K562 (cell line): ENCODE measurements around the gene CDKN3. TPM values are rescaled to one million over a fixed set of nuclear protein-coding genes. Genes with fewer than 3 reads are reported as not detected.

Experiments
- ATAC-seq: fragments of 200-7000 bp; cut with Tn5 transposase; 3 replicates; pipeline ENCODE4 v1.9.1; 2020; ENCODE audit warnings: moderate library complexity
- BruUV-seq: library from RNA; stranded (reverse); fragments of 400-500 nt; replicated peaks from 2 replicates; lab custom pipeline; 2021; lab: Mats Ljungman, UMichigan
- CTCF ChIA-PET: fragments of 300-600 bp; formaldehyde crosslinking; extraction: SDS; loops from one replicate; lab custom pipeline; 2021; ENCODE audit warnings: low intra/inter-chr PET ratio; lab: Yijun Ruan, JAX
- POLR2A ChIA-PET: fragments of 300-600, 350-650 bp; sonication (Branson Sonifier 250); formaldehyde crosslinking; extraction: SDS; loops from one replicate; lab custom pipeline; 2021; ENCODE audit warnings: antibody characterized with exemption, inconsistent platforms; lab: Yijun Ruan, JAX
- DNase-seq, 4 experiments: peaks; one replicate each; pipeline versions ENCODE4 v3.0.0 to v3.0.0-alpha.2; 2011 to 2018; ENCODE audit warnings: low spot score in 3 of 4, mixed read lengths in 3 of 4; ENCODE audit errors: extremely low read depth in 1 of 4
- FAIRE-seq: peaks from 2 replicates; lab custom pipeline; 2011; peaks lifted over from hg19 to GRCh38; lab: Jason Lieb, UNC
- H2AFZ ChIP-seq: 2 replicates; pipeline ENCODE4 v1.6.0; 2011; ENCODE audit warnings: low read depth, low read length, control low read depth, inconsistent platforms
- H3K27ac ChIP-seq: fragments of 200-600 bp; 3 replicates; pipeline ENCODE4 v1.8.0; 2011; ENCODE audit warnings: low read depth, mild to moderate bottlenecking, control low read depth, inconsistent platforms, low read length, moderate library complexity, mixed read lengths; ENCODE audit errors: extremely low read depth
- H3K27me3 ChIP-seq, 2 experiments: fragments of 300-600 bp in 1 of 2; 2 replicates in 1 of 2; 3 replicates in 1 of 2; pipeline versions ENCODE4 v1.6.0 to v1.8.0; 2011; ENCODE audit warnings: inconsistent platforms in 2 of 2, low read length in 2 of 2, mild to moderate bottlenecking in 1 of 2, mixed read lengths in 1 of 2, moderate library complexity in 1 of 2; ENCODE audit not compliant: control insufficient read depth in 2 of 2, insufficient read depth in 2 of 2
- H3K36me3 ChIP-seq: fragments of 300-600 bp; 3 replicates; pipeline ENCODE4 v1.8.0; 2011; ENCODE audit warnings: mild to moderate bottlenecking, low read length, inconsistent platforms; ENCODE audit not compliant: control insufficient read depth, insufficient read depth
- H3K4me1 ChIP-seq, 2 experiments: fragments of 200-600 bp in 1 of 2; replicated peaks in 1 of 2; 2 replicates in 1 of 2; 3 replicates in 1 of 2; pipeline versions ENCODE4 v1.5.1 to v1.8.0; 2011; ENCODE audit warnings: inconsistent platforms in 2 of 2, low read length in 2 of 2, mild to moderate bottlenecking in 1 of 2, mixed read lengths in 1 of 2, moderate library complexity in 1 of 2; ENCODE audit not compliant: control insufficient read depth in 2 of 2, insufficient read depth in 2 of 2
- H3K4me2 ChIP-seq: 2 replicates; pipeline ENCODE4 v1.6.1; 2011; ENCODE audit warnings: low read length, control low read depth, inconsistent platforms, mixed read lengths; ENCODE audit not compliant: insufficient read depth
- H3K4me3 ChIP-seq: fragments of 200-600 bp; sonication (generic), shearing (Covaris generic); 2 replicates; pipeline ENCODE4 v1.5.1; 2016; ENCODE audit warnings: control low read depth, inconsistent platforms
- H3K79me2 ChIP-seq: fragments of 200-600 bp; 3 replicates; pipeline ENCODE4 v1.8.0; 2011; ENCODE audit warnings: low read length, inconsistent platforms; ENCODE audit not compliant: control insufficient read depth, insufficient read depth
- H3K9ac ChIP-seq, 2 experiments: 2 replicates each; pipeline versions ENCODE4 v1.6.0 to v1.6.1; 2011; ENCODE audit warnings: low read depth in 2 of 2, low read length in 2 of 2, control low read depth in 1 of 2, inconsistent platforms in 1 of 2, mild to moderate bottlenecking in 1 of 2, mixed read lengths in 1 of 2; ENCODE audit not compliant: insufficient read depth in 1 of 2
- H3K9me1 ChIP-seq: one replicate; pipeline ENCODE4 v1.6.0; 2011; ENCODE audit warnings: inconsistent platforms, mild to moderate bottlenecking, low read length, moderate library complexity; ENCODE audit not compliant: control insufficient read depth, insufficient read depth
- H3K9me3 ChIP-seq: replicated peaks from 2 replicates; pipeline ENCODE4 v1.5.1; 2011; ENCODE audit warnings: low read depth, low read length, inconsistent platforms; ENCODE audit not compliant: control insufficient read depth, insufficient read depth
- H4K20me1 ChIP-seq: replicated peaks from 2 replicates; pipeline ENCODE4 v1.6.1; 2011; ENCODE audit warnings: low read length, inconsistent platforms, mixed read lengths; ENCODE audit not compliant: control insufficient read depth, insufficient read depth
- ARID1B ChIP-seq: fragments of 450-650 bp; IDR thresholded peaks from 2 replicates; pipeline ENCODE4 v1.6.1; 2016; ENCODE audit warnings: antibody characterized with exemption, mild to moderate bottlenecking, inconsistent platforms
- CBFA2T2 ChIP-seq: fragments of 450-650 bp; conservative IDR thresholded peaks from 2 replicates; pipeline ENCODE4 v1.6.1; 2017; ENCODE audit warnings: mild to moderate bottlenecking
- CBFA2T3 ChIP-seq: fragments of 450-650 bp; IDR thresholded peaks from 2 replicates; pipeline ENCODE4 v1.6.1; 2017
- CEBPG ChIP-seq, 3 experiments: fragments of 200-800 bp in 1 of 3; sonication (Bioruptor generic) in 1 of 3; sonication (generic) in 1 of 3; formaldehyde crosslinking in 1 of 3; IDR thresholded peaks in 2 of 3; conservative IDR thresholded peaks in 1 of 3; 2 replicates each; pipeline versions ENCODE4 v1.6.1 to v1.8.0; 2016 to 2022; ENCODE audit warnings: missing compliant biosample characterization in 2 of 3, missing genetic modification characterization in 2 of 3, mild to moderate bottlenecking in 1 of 3, missing genetic modification reagents in 1 of 3
- FOS ChIP-seq: IDR thresholded peaks from 3 replicates; pipeline ENCODE4 v1.6.1; 2011; ENCODE audit not compliant: insufficient read length; ENCODE audit errors: extremely low read depth
- HSF4 ChIP-seq: fragments of 250-450 bp; sonication (Bioruptor Pico); IDR thresholded peaks from 2 replicates; pipeline ENCODE4 v2.1.2; 2022; ENCODE audit warnings: mild to moderate bottlenecking, moderate library complexity, borderline replicate concordance
- KLF16 ChIP-seq: IDR thresholded peaks from 2 replicates; pipeline ENCODE4 v1.6.1; 2016; ENCODE audit warnings: antibody characterized with exemption
- SIRT6 ChIP-seq: IDR thresholded peaks from one replicate; pipeline ENCODE4 v1.6.1; 2012; ENCODE audit warnings: low read depth, mild to moderate bottlenecking, control low read depth, inconsistent platforms, low read length, moderate library complexity
- SOX6 ChIP-seq: fragments of 450-650 bp; IDR thresholded peaks from 2 replicates; pipeline ENCODE4 v1.6.1; 2014; ENCODE audit warnings: mild to moderate bottlenecking
- SRF ChIP-seq, 2 experiments: fragments of 250-450, 450-650 bp in 1 of 2; sonication (Bioruptor Pico) in 1 of 2; sonication (generic) in 1 of 2; formaldehyde crosslinking; IDR thresholded peaks; 2 replicates each; pipeline versions ENCODE4 v1.5.0 to v1.5.1; 2020 to 2022; ENCODE audit warnings: mild to moderate bottlenecking in 1 of 2, missing genetic modification reagents in 1 of 2
- TCF3 ChIP-seq: sonication (generic); formaldehyde crosslinking; IDR thresholded peaks from 2 replicates; pipeline ENCODE4 v1.4.0; 2020; ENCODE audit warnings: mild to moderate bottlenecking, missing genetic modification reagents
- TEAD4 ChIP-seq, 2 experiments: sonication (generic) in 1 of 2; formaldehyde crosslinking in 1 of 2; IDR thresholded peaks; 2 replicates each; pipeline versions ENCODE4 v1.6.1 to v1.8.0; 2012 to 2022; ENCODE audit warnings: borderline replicate concordance in 1 of 2, inconsistent platforms in 1 of 2, low read length in 1 of 2, mild to moderate bottlenecking in 1 of 2, missing genetic modification reagents in 1 of 2
- XRCC5 ChIP-seq: fragments of 200-400 bp; formaldehyde crosslinking; IDR thresholded peaks from 2 replicates; pipeline ENCODE4 v1.6.1; 2017; ENCODE audit warnings: low read depth, mild to moderate bottlenecking, low read length
- ZC3H4 ChIP-seq: sonication (generic); formaldehyde crosslinking; IDR thresholded peaks from 2 replicates; pipeline ENCODE4 v1.9.0; 2021; ENCODE audit warnings: missing genetic modification reagents, borderline replicate concordance
- ZNF175 ChIP-seq: fragments of 200-800 bp; sonication (Bioruptor generic); IDR thresholded peaks from 2 replicates; pipeline ENCODE4 v1.6.1; 2016; ENCODE audit warnings: low read depth, mild to moderate bottlenecking, missing genetic modification characterization, missing compliant biosample characterization
- ZNF408 ChIP-seq: fragments of 250-450 bp; sonication (Bioruptor Pico); IDR thresholded peaks from 2 replicates; pipeline ENCODE4 v1.4.0; 2020; ENCODE audit warnings: low read depth, mild to moderate bottlenecking, moderate library complexity
- ZNF561 ChIP-seq: fragments of 450-650 bp; formaldehyde crosslinking; conservative IDR thresholded peaks from 2 replicates; pipeline ENCODE4 v1.4.0; 2020; ENCODE audit warnings: mild to moderate bottlenecking, moderate library complexity
- ZNF589 ChIP-seq: fragments of 200-800 bp; sonication (Bioruptor generic); IDR thresholded peaks from 2 replicates; pipeline ENCODE4 v1.6.1; 2016; ENCODE audit warnings: low read depth, missing genetic modification characterization, missing compliant biosample characterization
- ZNF766 ChIP-seq: fragments of 200-800 bp; sonication (Bioruptor generic); conservative IDR thresholded peaks from 2 replicates; pipeline ENCODE4 v1.6.1; 2016; ENCODE audit warnings: missing genetic modification characterization, missing compliant biosample characterization
- in situ Hi-C: fragments of 300-500 bp; cut with MboI; formaldehyde crosslinking; loops from 4 replicates; pipeline ENCODE4 v1.15.0; 2018; ENCODE audit warnings: inconsistent platforms, mixed read lengths
- intact Hi-C: fragments of 100-400 bp; cut with micrococcal nuclease; formaldehyde crosslinking; loops from 2 replicates; pipeline ENCODE4 v1.14.2; 2022
- polyA plus RNA-seq, 8 experiments: library from polyadenylated mRNA; depleted of rRNA in 4 of 8; stranded (reverse) in 5 of 8; unstranded in 3 of 8; fragments of >200 nt; fragmentation: Nextera tagmentation in 2 of 8; fragmentation: Illumina TruSeq in 1 of 8; extraction: Ambion mirVana in 2 of 8; extraction: Trizol in 1 of 8; gene quantifications; 2 replicates each; pipeline versions ENCODE4 v1.2.1 to v1.2.3, GENCODE V29; 2011 to 2014; ENCODE audit warnings: inconsistent platforms in 1 of 8, missing spikeins in 1 of 8
- total RNA-seq, 7 experiments: library from RNA; depleted of rRNA in 6 of 7; stranded (reverse); fragments of >200 nt in 6 of 7; fragmentation: Illumina TruSeq in 2 of 7; extraction: Trizol in 2 of 7; gene quantifications; 2 replicates each; pipeline versions ENCODE4 v1.2.1 to v1.2.3, GENCODE V29; 2011 to 2021; ENCODE audit warnings: low replicate concordance in 1 of 7
- TF ChIP-seq, protein P1 (sequence below): fragments of 200-800 bp; sonication (Bioruptor generic); IDR thresholded peaks from 2 replicates; pipeline ENCODE4 v1.6.1; 2017; ENCODE audit warnings: missing genetic modification characterization, missing compliant biosample characterization

Gene CDKN3
- total and polyA plus RNA-seq, 9 of the 15 experiments (the other 6 are each of a cell fraction or from before 2014, with no cell fraction given) = 41.3 to 128 (median 70.7) TPM

DNA sequence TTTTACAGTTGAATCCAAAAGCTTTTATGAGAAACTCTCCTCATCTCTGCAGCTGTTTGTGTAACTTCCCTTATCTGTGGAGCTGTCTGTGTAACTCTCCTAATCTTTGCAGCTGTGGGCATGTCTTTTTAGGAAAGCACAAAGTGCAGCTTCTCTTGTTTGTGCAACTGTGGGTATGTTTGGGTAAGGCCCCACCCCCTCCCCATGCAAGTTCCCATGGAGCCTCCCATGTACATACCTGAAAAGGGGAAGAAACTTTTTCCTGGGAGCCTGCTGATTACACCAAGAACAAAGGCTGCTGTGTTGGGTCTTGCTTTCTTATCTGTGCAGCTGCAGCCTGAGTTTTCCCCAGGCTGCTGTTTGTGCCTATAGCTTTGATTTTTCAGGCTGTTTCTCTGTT lies 42.7 kb upstream of the CDKN3 start:
- Histone ChIP-seq H3K27me3 (peaks cover 4 to 9% of the 10 kb centered on the region in 2 experiments; a peak in 2 of 5 replicates), H3K4me1 (no peaks in the 10 kb centered on the region; a peak in 1 of 5 replicates), H2AFZ (no peak overlapping the region), H3K4me3 (no peak overlapping the region), H3K9ac (no peak overlapping the region), H3K36me3 (no peaks in the 10 kb centered on the region), H3K9me1 (no peaks in the 10 kb centered on the region), H3K27ac (no peak overlapping the region), H4K20me1 (no peaks in the 10 kb centered on the region), H3K9me3 (no peaks in the 10 kb centered on the region), H3K4me2 (no peak overlapping the region), H3K79me2 (no peaks in the 10 kb centered on the region)
- ATAC-seq (no peak; the same call in 2 of the 3 replicates), DNase-seq (no peak), FAIRE-seq (no peak)
- ChIA-PET POLR2A (interaction anchor here (0.6 kb wide), 1 partner anchor 329 kb away, joined by 3 read pairs; no protein-coding TSS in a partner anchor), CTCF (no interaction called here)
- in situ Hi-C loops = no loop called here
- TF ChIP-seq ZNF175 = no peak
- TF ChIP-seq HSF4 = no peak
- no peak for TF ChIP-seq ZNF589 (CRISPR knock-in tag)
- peak; percentile 45 for TF ChIP-seq CBFA2T2
- TF ChIP-seq TCF3 = peak; percentile 43
- TF ChIP-seq ZNF561 (CRISPR knock-in tag) = no peak
- TF ChIP-seq CEBPG (CRISPR knock-in tag; IDR thresholded peaks at IDR 0.05) = no peak
- TF ChIP-seq CEBPG (tag; conservative IDR thresholded peaks at IDR 0.05 in 1 of 2, IDR thresholded peaks at IDR 0.05 in 1 of 2) = 0 out of 4 replicates have a peak, but pooled peaks of 1 of the 2 experiments have one; percentile 24
- TF ChIP-seq ARID1B = 0 out of 2 replicates have a peak, but pooled peaks have one; percentile 23
- no peak for TF ChIP-seq SIRT6
- no peak for TF ChIP-seq FOS
- peak; percentile 62 for TF ChIP-seq CBFA2T3
- TF ChIP-seq ZC3H4 (CRISPR knock-in tag) = no peak
- TF ChIP-seq ZNF766 (CRISPR knock-in tag) = peak; percentile 63
- TF ChIP-seq ZNF408 (CRISPR knock-in tag) = no peak
- no peak for TF ChIP-seq XRCC5
- TF ChIP-seq SOX6 = peak; percentile 75
- TF ChIP-seq, protein P1, sequence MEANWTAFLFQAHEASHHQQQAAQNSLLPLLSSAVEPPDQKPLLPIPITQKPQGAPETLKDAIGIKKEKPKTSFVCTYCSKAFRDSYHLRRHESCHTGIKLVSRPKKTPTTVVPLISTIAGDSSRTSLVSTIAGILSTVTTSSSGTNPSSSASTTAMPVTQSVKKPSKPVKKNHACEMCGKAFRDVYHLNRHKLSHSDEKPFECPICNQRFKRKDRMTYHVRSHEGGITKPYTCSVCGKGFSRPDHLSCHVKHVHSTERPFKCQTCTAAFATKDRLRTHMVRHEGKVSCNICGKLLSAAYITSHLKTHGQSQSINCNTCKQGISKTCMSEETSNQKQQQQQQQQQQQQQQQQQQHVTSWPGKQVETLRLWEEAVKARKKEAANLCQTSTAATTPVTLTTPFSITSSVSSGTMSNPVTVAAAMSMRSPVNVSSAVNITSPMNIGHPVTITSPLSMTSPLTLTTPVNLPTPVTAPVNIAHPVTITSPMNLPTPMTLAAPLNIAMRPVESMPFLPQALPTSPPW = peak; percentile 44; the same call in 1 of the 2 replicates
- no peak for TF ChIP-seq SRF (CRISPR knock-in tag; IDR thresholded peaks at IDR 0.05)
- peak; percentile 29; the same call in 1 of the 2 replicates for TF ChIP-seq KLF16
- 0 out of 2 replicates have a peak, but pooled peaks have one; percentile 14 for TF ChIP-seq TEAD4 (IDR thresholded peaks at IDR 0.05; ENCODE audit: low read length)
- TF ChIP-seq TEAD4 (CRISPR knock-in tag; IDR thresholded peaks at IDR 0.05; ENCODE audit: borderline replicate concordance) = no peak
- no TSS peak for BruUV-seq
- intact Hi-C loops = no loop called here
